Astrocyte (in vitro differentiated cells and primary cell): Measurements from ENCODE around the gene ETV6. TPM values are rescaled to one million over a fixed set of nuclear protein-coding genes. Genes with fewer than 3 reads are reported as not detected.
A peak's percentile ranks its signal among the peaks of the same experiment; 100 is the strongest.

Experiments used
- DNase-seq: peaks from one replicate; pipeline ENCODE4 v3.0.0-alpha.2; 2010; ENCODE audit warnings: low read depth
- FAIRE-seq: peaks from 2 replicates; lab custom pipeline; 2011; peaks lifted over from hg19 to GRCh38; lab: Jason Lieb, UNC
- H2AFZ ChIP-seq: 2 replicates; pipeline ENCODE4 v1.6.0; 2012; ENCODE audit warnings: low read depth, low read length, inconsistent platforms
- H3K27ac ChIP-seq: 2 replicates; pipeline ENCODE4 v1.5.1; 2011; ENCODE audit warnings: low read depth, low read length, inconsistent platforms
- H3K27me3 ChIP-seq: 2 replicates; pipeline ENCODE4 v1.6.0; 2011; ENCODE audit warnings: low read length, inconsistent platforms; ENCODE audit not compliant: insufficient read depth
- H3K36me3 ChIP-seq: 2 replicates; pipeline ENCODE4 v1.5.1; 2011; ENCODE audit warnings: low read length, inconsistent platforms; ENCODE audit not compliant: insufficient read depth
- H3K4me1 ChIP-seq: 2 replicates; pipeline ENCODE4 v1.5.1; 2011; ENCODE audit warnings: low read length, inconsistent platforms; ENCODE audit not compliant: insufficient read depth
- H3K4me2 ChIP-seq: 2 replicates; pipeline ENCODE4 v1.6.0; 2012; ENCODE audit warnings: low read length, inconsistent platforms
- H3K4me3 ChIP-seq: 2 replicates; pipeline ENCODE4 v1.5.1; 2011; ENCODE audit warnings: low read depth, mild to moderate bottlenecking, low read length, inconsistent platforms; ENCODE audit not compliant: insufficient read depth
- H3K79me2 ChIP-seq: 2 replicates; pipeline ENCODE4 v1.6.0; 2012; ENCODE audit warnings: mild to moderate bottlenecking, low read length, inconsistent platforms; ENCODE audit not compliant: insufficient read depth
- H3K9ac ChIP-seq: 2 replicates; pipeline ENCODE4 v1.6.0; 2012; ENCODE audit warnings: mild to moderate bottlenecking, low read length, inconsistent platforms
- H3K9me3 ChIP-seq: 2 replicates; pipeline ENCODE4 v1.5.1; 2012; ENCODE audit warnings: low read depth, mild to moderate bottlenecking, low read length, inconsistent platforms; ENCODE audit not compliant: insufficient read depth
- H4K20me1 ChIP-seq: 2 replicates; pipeline ENCODE4 v1.6.0; 2012; ENCODE audit warnings: low read length, inconsistent platforms; ENCODE audit not compliant: insufficient read depth
- H3K27ac Mint-ChIP-seq: one replicate; pipeline ENCODE4 v1.8.0; 2021; ENCODE audit warnings: mild to moderate bottlenecking, mixed read lengths; ENCODE audit not compliant: unreplicated experiment
- H3K27me3 Mint-ChIP-seq: one replicate; pipeline ENCODE4 v1.8.0; 2021; ENCODE audit warnings: low read depth, mixed read lengths; ENCODE audit not compliant: unreplicated experiment
- H3K36me3 Mint-ChIP-seq: one replicate; pipeline ENCODE4 v1.8.0; 2021; ENCODE audit warnings: low read depth, mixed read lengths; ENCODE audit not compliant: unreplicated experiment
- H3K4me1 Mint-ChIP-seq: one replicate; pipeline ENCODE4 v1.8.0; 2021; ENCODE audit warnings: low read depth, mixed read lengths; ENCODE audit not compliant: unreplicated experiment
- H3K4me3 Mint-ChIP-seq: one replicate; pipeline ENCODE4 v1.8.0; 2021; ENCODE audit warnings: mild to moderate bottlenecking, moderate library complexity, mixed read lengths; ENCODE audit not compliant: unreplicated experiment
- H3K9me3 Mint-ChIP-seq: one replicate; pipeline ENCODE4 v1.8.0; 2021; ENCODE audit warnings: mild to moderate bottlenecking, mixed read lengths; ENCODE audit not compliant: unreplicated experiment
- CTCF ChIP-seq: IDR thresholded peaks from 2 replicates; pipeline ENCODE4 v1.5.1; 2011; ENCODE audit warnings: low read depth, mild to moderate bottlenecking, inconsistent platforms, low read length, moderate library complexity; ENCODE audit not compliant: insufficient read depth
- EZH2 ChIP-seq: IDR thresholded peaks from 2 replicates; pipeline ENCODE4 v1.6.1; 2012; ENCODE audit warnings: mild to moderate bottlenecking, low read length, inconsistent platforms; ENCODE audit not compliant: insufficient read depth
- total RNA-seq: library from RNA; stranded (reverse); gene quantifications from 2 replicates; pipeline ENCODE4 v1.2.1, GENCODE V29; 2021

The ETV6 gene
- total RNA-seq, 1 donor from 2014 or later: 41.2 TPM

GRCh38 chr12:11731042-11731357, 81.5 kb downstream of the ETV6 start:
- Histone ChIP-seq H3K4me3 (no peak overlapping the region), H3K36me3 (no peaks in the 10 kb centered on the region), H2AFZ (no peak overlapping the region), H3K4me1 (peaks cover 26% of the 10 kb centered on the region), H4K20me1 (peaks cover 12% of the 10 kb centered on the region), H3K9me3 (no peaks in the 10 kb centered on the region), H3K4me2 (peak overlapping the region; percentile 61), H3K9ac (peak overlapping the region; percentile 22), H3K79me2 (peaks cover 88% of the 10 kb centered on the region), H3K27ac (peak overlapping the region; percentile 67), H3K27me3 (no peaks in the 10 kb centered on the region)
- FAIRE-seq: no peak
- H3K36me3 Mint-ChIP-seq: peaks cover 11% of the 10 kb centered on the region
- no peak overlapping the region for H3K4me3 Mint-ChIP-seq
- H3K4me1 Mint-ChIP-seq: peaks cover 55% of the 10 kb centered on the region
- no peaks in the 10 kb centered on the region for H3K9me3 Mint-ChIP-seq
- peak overlapping the region; percentile 63 for H3K27ac Mint-ChIP-seq
- TF ChIP-seq CTCF (no peak), EZH2 (no peak)
- no peak for DNase-seq
- H3K27me3 Mint-ChIP-seq: no peaks in the 10 kb centered on the region

GRCh38 chr12:11731455-11731854, 82.0 kb downstream of the ETV6 start:
- Mint-ChIP-seq H3K27ac (peak overlapping the region; percentile 42), H3K9me3 (no peaks in the 10 kb centered on the region), H3K27me3 (no peaks in the 10 kb centered on the region), H3K4me1 (peaks cover 51% of the 10 kb centered on the region), H3K4me3 (no peak overlapping the region), H3K36me3 (peaks cover 8% of the 10 kb centered on the region)
- Histone ChIP-seq H3K27me3 (no peaks in the 10 kb centered on the region), H4K20me1 (peaks cover 15% of the 10 kb centered on the region), H3K4me3 (no peak overlapping the region), H3K36me3 (no peaks in the 10 kb centered on the region), H3K79me2 (peaks cover 88% of the 10 kb centered on the region), H3K9ac (peak overlapping the region; percentile 10), H3K27ac (peak overlapping the region; percentile 67), H3K9me3 (no peaks in the 10 kb centered on the region), H3K4me1 (peaks cover 26% of the 10 kb centered on the region), H3K4me2 (peak overlapping the region; percentile 61), H2AFZ (no peak overlapping the region)
- peak; percentile 78 for DNase-seq
- TF ChIP-seq EZH2: no peak
- no peak for TF ChIP-seq CTCF
- FAIRE-seq: no peak

- Histone ChIP-seq H3K4me3 (no peak overlapping the region), H3K4me2 (peak overlapping the region; percentile 61), H3K27ac (peak overlapping the region; percentile 67), H3K36me3 (no peaks in the 10 kb centered on the region), H3K79me2 (peaks cover 89% of the 10 kb centered on the region), H2AFZ (no peak overlapping the region), H3K9ac (peak overlapping the region; percentile 10), H3K27me3 (no peaks in the 10 kb centered on the region), H3K4me1 (peaks cover 22% of the 10 kb centered on the region), H4K20me1 (peaks cover 17% of the 10 kb centered on the region), H3K9me3 (no peaks in the 10 kb centered on the region)
- Mint-ChIP-seq H3K27me3 (no peaks in the 10 kb centered on the region), H3K9me3 (no peaks in the 10 kb centered on the region), H3K36me3 (peaks cover 8% of the 10 kb centered on the region), H3K4me3 (no peak overlapping the region), H3K27ac (no peak overlapping the region), H3K4me1 (peaks cover 48% of the 10 kb centered on the region)
- FAIRE-seq: peak; percentile 20
- TF ChIP-seq CTCF: no peak
- no peak for TF ChIP-seq EZH2
- no peak for DNase-seq
Observed at GRCh38 chr12:11732023-11732422, 82.5 kb downstream of the ETV6 start.
